HCEC 1CT (cell line): Measurements from ENCODE around the gene SSR4.

Source experiments
- DNase-seq: peaks from one replicate; pipeline ENCODE4 v3.0.0-alpha.2; 2017

SSR4 gene

DNA sequence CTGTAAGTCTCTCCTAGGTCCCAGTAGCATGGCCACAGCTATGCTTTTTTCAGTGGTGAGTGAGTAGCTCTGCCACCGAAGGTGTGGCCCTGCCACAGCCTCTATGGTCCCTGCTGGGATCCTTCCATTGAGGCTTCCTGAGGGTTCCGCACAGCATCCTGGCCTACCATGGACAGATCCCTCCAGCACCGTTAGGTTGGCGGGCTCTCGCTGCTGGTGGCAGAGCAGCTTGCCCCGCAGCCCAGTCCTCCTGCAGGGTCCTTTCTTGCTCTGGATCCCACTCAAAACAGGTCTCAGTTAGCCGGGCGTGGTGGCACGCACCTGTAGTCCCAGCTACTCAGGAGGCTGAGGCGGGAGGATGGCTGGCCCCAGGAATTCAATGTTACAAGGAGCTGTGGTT is 38.3 kb downstream of the SSR4 start:
- no peak for DNase-seq

DNA sequence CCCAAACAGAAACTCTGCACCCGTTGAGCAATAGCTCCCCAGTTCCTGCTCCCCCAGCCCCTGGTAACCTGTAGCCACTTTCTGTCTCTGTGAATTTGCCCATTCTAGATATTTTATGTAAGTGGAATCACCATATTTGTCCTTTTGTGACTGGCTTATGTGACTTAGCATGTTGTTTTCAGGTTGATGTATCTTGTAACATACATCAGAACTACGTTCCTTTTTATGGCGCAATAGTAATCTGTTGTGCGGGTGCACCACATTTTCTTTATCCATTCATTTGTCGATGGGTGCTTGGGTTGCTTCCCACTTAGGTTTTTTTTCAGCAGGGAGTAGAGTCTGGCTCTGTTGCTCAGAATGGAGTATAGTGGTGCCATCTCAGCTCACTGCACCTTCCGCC is 42.5 kb downstream of the SSR4 start:
- no peak for DNase-seq

DNA sequence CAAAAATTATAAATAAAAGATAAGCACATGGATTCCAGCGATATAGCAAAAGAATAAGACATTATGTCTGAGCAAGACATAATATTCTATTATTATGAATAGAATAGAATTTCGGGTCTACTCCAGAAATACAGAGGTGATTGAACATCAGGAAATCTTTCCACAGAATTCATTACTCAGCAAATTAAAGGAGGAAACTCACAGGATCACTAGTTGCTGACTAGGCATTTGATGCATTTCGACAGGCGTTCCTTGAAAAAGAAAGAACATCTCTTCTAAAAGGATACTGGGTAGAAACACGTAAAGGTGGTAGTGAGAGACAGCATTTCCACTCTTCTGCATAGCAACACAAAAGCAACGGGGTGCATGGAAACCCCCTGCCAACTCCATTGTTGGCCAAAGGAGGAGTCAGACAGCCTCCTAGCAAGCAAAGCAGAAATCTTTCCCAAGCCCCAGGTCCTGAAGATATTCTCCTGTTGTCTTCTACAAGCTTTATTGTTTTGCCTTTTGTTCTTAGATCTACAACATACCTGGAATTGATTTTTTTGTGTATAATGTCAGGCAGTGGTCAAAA is 50.1 kb downstream of the SSR4 start:
- DNase-seq: no peak

DNA sequence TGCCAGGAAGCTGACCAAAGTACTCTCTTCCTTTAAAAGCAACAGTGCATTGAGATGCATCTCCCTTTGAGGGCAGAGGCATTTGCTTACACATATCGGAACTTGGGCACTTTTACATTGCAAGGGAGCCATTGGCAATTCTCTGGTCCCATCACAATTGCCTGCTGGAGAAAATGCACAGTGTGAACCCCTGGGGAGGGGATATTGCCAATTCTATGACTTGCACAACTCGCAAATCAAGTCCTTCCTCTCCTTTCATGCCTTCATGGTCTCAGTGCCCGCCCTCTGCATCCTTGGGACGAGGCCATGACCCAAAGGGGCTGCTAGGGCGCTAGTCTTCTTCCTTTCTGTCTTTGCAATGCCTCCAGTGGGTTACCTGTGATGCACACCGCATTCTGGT is 50.7 kb downstream of the SSR4 start:
- no peak for DNase-seq

DNA sequence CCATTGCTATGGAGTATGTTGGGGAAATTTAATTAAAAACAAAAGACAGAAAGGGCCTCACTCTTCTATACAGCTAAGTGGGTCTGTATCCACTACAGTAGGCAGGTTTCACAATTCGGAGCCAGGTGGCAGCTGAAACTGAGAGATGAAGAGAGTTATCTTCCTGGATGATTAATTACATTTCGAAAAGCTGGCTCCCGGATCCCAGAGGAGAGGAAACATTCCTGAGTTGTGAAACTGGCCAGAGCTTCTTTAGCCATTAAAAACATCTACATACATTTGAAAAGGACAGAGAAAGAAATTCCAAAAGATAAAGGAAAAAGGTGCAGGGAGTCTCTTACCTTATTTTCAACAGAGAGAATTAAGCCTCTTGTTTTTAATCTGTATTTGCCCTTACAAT is 51.4 kb downstream of the SSR4 start:
- no peak for DNase-seq
